Mucosa of descending colon (tissue), 3 donors: Measurements from ENCODE around the gene TMEM51. TPM values are rescaled to one million over a fixed set of nuclear protein-coding genes. Genes with fewer than 3 reads are reported as not detected.

Experiments
- ATAC-seq: fragments of 200-7000 bp; cut with Tn5 transposase; one replicate; pipeline ENCODE4 v1.9.1; 2020; ENCODE audit warnings: mild to moderate bottlenecking, moderate library complexity
- DNase-seq, 3 donors: peaks; one replicate each; pipeline ENCODE4 v3.0.0-alpha.2; 2020
- H3K36me3 ChIP-seq: fragments of 200-600 bp; one replicate; pipeline ENCODE4 v1.8.0; 2021; ENCODE audit warnings: low read depth, mild to moderate bottlenecking
- H3K4me1 ChIP-seq: fragments of 200-600 bp; one replicate; pipeline ENCODE4 v1.8.0; 2021; ENCODE audit warnings: low read depth, mild to moderate bottlenecking
- H3K4me3 ChIP-seq: fragments of 200-600 bp; one replicate; pipeline ENCODE4 v1.8.0; 2021; ENCODE audit warnings: mild to moderate bottlenecking
- H3K9me3 ChIP-seq: fragments of 200-600 bp; one replicate; pipeline ENCODE4 v1.8.0; 2021; ENCODE audit warnings: mild to moderate bottlenecking
- intact Hi-C, 2 donors: fragments of 100-400 bp; cut with DNase I in 1 of 2; cut with micrococcal nuclease in 1 of 2; formaldehyde crosslinking; loops; one replicate each; pipeline versions ENCODE4 v1.11.0 to v1.11.1; 2022; cut with DNase I, micrococcal nuclease
- total RNA-seq, 3 donors: library from RNA; stranded (reverse); fragmentation: NEBNext Ultra II Directional in 2 of 3; extraction: Animal tissue kit (Norgen Biotek cat#: 25700) in 2 of 3; gene quantifications; one replicate each; pipeline versions ENCODE4 v1.2.1 to v1.2.4, GENCODE V29; 2021 to 2023
- TF ChIP-seq, protein P1 (sequence below): fragments of 200-600 bp; IDR thresholded peaks from one replicate; pipeline ENCODE4 v1.8.0; 2022; ENCODE audit warnings: antibody characterized with exemption, mild to moderate bottlenecking
- donor health status: DM: no; HTN: no; CAD: no; lungs with moderate emphysema.
- donor health status: DM: no; HTN: no; CAD: no.
- donor health status: DM: no; HTN: yes; CAD: no.

The TMEM51 gene
- total RNA-seq, 3 donors from 2014 or later, result 19.1 to 31.8 (median 26.6) TPM

DNA sequence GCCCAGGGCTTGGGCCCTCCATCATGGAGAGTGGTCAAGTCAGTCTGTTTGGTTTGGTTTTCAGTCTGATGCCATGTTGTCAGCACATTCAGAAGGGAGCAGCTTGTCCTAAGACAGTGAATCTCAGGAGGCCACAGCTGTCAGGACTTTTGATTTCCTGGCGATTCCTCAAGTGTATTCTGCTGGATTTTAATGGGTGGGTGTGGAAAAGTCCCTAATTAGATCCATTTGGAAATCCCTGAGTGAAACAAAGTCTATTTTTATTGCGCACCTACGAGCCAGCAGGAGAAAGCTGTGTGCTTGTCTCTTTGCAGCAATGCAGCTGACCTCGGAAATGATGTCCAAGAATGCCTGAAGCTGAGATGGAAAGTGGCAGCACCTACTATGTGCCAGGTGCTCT, 71.9 kb downstream of the TMEM51 start:
- H3K36me3 ChIP-seq, result no peaks in the 10 kb centered on the region
- TF ChIP-seq, protein P1, sequence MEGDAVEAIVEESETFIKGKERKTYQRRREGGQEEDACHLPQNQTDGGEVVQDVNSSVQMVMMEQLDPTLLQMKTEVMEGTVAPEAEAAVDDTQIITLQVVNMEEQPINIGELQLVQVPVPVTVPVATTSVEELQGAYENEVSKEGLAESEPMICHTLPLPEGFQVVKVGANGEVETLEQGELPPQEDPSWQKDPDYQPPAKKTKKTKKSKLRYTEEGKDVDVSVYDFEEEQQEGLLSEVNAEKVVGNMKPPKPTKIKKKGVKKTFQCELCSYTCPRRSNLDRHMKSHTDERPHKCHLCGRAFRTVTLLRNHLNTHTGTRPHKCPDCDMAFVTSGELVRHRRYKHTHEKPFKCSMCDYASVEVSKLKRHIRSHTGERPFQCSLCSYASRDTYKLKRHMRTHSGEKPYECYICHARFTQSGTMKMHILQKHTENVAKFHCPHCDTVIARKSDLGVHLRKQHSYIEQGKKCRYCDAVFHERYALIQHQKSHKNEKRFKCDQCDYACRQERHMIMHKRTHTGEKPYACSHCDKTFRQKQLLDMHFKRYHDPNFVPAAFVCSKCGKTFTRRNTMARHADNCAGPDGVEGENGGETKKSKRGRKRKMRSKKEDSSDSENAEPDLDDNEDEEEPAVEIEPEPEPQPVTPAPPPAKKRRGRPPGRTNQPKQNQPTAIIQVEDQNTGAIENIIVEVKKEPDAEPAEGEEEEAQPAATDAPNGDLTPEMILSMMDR, result no peak
- intact Hi-C loops, result no loop called here
- no peaks in the 10 kb centered on the region for H3K9me3 ChIP-seq
- ATAC-seq (no peak), DNase-seq (no peak)
- H3K4me1 ChIP-seq, result peaks cover 12% of the 10 kb centered on the region
- H3K4me3 ChIP-seq, result no peak overlapping the region

DNA sequence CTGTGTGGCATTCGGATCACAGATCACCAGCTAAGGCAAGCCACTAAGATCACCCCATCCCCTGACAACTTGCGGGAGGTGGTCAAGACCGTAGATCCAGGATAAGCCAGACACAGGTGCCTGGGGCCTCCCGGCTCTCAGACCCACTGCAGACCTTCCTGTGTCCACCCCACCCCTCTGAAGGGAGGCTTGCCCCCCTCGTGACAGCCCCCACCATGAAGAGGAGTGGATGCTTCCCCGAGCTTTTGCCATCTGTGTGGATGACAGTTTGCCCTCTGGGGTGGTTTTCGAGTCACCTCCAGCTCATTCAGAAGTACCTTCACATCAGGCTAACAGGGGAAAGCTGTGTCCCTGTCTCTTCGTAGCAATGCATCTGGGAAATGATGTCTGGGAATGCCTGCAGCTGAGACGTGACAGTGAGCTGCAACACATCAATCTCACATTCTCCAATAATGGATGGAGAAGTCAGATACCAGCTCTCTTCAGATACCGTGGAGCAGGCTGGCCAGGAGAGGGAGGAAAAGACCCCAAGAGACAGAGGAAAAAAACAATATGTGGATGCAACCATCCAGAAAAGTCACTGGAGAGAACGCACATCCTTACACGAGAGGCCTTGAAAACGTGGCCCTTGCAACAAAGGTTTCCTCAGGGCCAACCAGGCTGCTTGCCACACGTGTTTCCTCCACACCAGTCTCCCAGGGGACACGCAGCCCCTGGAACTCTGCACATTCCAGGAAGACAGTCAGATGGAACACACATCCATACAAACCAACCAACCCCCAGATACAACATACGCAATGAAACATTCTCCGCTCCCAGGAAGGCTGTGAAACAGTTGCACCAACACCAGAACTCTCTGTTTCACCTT, 73.1 kb downstream of the TMEM51 start:
- intact Hi-C loops, result no loop called here
- no peaks in the 10 kb centered on the region for H3K9me3 ChIP-seq
- TF ChIP-seq, protein P1, result no peak
- H3K4me1 ChIP-seq, result peaks cover 3% of the 10 kb centered on the region
- H3K36me3 ChIP-seq, result no peaks in the 10 kb centered on the region
- H3K4me3 ChIP-seq, result no peak overlapping the region
- ATAC-seq (no peak), DNase-seq (no peak)

DNA sequence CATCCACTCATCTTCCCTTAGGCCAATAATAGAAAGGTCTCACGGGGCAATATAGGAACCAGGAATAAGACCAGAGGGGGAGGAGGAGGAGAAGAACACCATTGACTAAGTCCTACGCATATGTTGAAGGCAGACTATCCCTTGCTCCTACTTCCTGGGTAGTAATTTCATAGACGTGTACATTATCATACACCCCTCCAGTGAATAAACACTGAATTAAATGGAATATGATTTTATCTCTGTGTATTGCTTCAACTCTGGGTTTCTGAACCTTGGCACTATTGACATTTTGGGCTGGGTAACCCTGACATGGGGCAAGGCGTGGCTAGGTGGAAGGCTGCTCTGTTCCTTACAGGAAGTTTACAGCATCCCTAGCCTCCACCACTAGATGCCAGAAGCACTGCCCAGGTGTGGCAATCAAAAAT, 76.2 kb downstream of the TMEM51 start:
- DNase-seq (peak; percentile 72 to 78 (median 77)), ATAC-seq (peak; percentile 98)
- intact Hi-C loops, result no loop called here
- peaks cover 3% of the 10 kb centered on the region for H3K4me1 ChIP-seq
- no peak overlapping the region for H3K4me3 ChIP-seq
- no peaks in the 10 kb centered on the region for H3K36me3 ChIP-seq
- TF ChIP-seq, protein P1, result no peak
- H3K9me3 ChIP-seq, result no peaks in the 10 kb centered on the region

DNA sequence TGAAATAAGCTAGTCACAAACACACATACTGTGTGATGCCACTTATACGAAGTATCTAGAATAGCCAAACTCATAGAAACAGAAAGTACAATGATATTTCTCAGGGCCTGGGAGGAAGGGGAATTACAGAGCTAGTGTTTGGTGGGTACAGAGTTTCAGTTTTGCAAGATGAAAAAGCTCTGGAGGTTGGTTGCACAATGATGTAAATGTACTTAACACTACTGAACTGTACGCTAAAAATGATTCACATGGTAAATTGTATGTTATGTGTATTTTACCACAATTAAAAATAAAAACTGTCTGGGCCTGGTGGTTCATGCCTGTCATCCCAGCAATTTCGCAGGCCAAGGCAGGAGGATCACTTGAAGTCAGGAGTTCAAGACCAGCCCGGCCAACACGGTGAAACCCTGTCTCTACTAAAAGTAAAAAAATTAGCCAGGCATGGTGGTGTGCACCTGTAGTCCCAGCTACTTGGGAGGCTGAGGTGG, 78.2 kb downstream of the TMEM51 start:
- intact Hi-C loops, result no loop called here
- H3K36me3 ChIP-seq, result no peaks in the 10 kb centered on the region
- peaks cover 3% of the 10 kb centered on the region for H3K4me1 ChIP-seq
- TF ChIP-seq, protein P1, result no peak
- DNase-seq (no peak), ATAC-seq (no peak)
- H3K4me3 ChIP-seq, result no peak overlapping the region
- no peaks in the 10 kb centered on the region for H3K9me3 ChIP-seq

DNA sequence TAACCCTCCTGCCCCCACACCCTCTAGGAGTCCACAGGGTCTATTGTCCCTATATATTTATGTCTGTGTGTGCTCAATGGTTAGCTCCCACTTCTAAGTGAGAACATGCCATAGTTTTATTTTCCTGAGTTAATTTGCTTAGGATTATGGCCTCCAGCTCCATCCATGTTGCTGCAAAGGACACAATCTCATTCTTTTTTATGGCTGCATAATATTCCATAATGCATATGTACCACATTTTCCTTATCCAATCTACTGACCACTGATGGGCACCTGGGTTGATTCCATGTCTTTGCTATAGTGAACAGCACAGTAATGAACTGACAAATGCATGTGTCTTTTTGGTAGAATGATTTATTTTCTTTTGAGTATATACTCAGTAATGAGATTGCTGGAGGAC, 80.1 kb downstream of the TMEM51 start:
- no peak for DNase-seq
- Histone ChIP-seq H3K4me1 (peaks cover 3% of the 10 kb centered on the region), H3K4me3 (no peak overlapping the region)

More for the DNA sequence above, 80.1 kb downstream of the TMEM51 start:
- TF ChIP-seq, protein P1, result no peak
- Histone ChIP-seq H3K9me3 (no peaks in the 10 kb centered on the region), H3K36me3 (no peaks in the 10 kb centered on the region)
- intact Hi-C loops, result no loop called here
- ATAC-seq, result no peak
